A673 (cell line): ENCODE data around the gene ZMAT3. TPM values are rescaled to one million over a fixed set of nuclear protein-coding genes. Genes with fewer than 3 reads are reported as not detected.

Experiments
- BruUV-seq: library from RNA; stranded (reverse); fragments of 400-500 nt; replicated peaks from 2 replicates; lab custom pipeline; 2021; lab: Mats Ljungman, UMichigan
- CTCF ChIA-PET: fragments of 300-600 bp; sonication (Branson Sonifier 250); formaldehyde crosslinking; loops from one replicate; lab custom pipeline; 2022; ENCODE audit warnings: antibody characterized with exemption; lab: Charles Lee
- POLR2A ChIA-PET: fragments of 300-600 bp; sonication (Branson Sonifier 250); formaldehyde crosslinking; loops from one replicate; lab custom pipeline; 2022; ENCODE audit warnings: antibody characterized with exemption; ENCODE audit not compliant: low non-redundant PET; lab: Charles Lee
- DNase-seq: peaks from one replicate; pipeline ENCODE4 v3.0.0-alpha.2; 2015; ENCODE audit warnings: low spot score
- H3K27ac ChIP-seq: fragments of 200-600 bp; sonication (generic); 2 replicates; pipeline ENCODE4 v1.5.1; 2016; ENCODE audit warnings: mixed run types, low read depth, mild to moderate bottlenecking, mixed read lengths, antibody characterized with exemption, low read length; ENCODE audit not compliant: poor library complexity, severe bottlenecking
- H3K27me3 ChIP-seq: fragments of 200-600 bp; sonication (generic); replicated peaks from 2 replicates; pipeline ENCODE4 v1.6.1; 2017; ENCODE audit warnings: mixed run types, low read depth, mild to moderate bottlenecking, mixed read lengths, antibody characterized with exemption, low read length; ENCODE audit not compliant: insufficient read depth, poor library complexity
- H3K36me3 ChIP-seq: fragments of 200-600 bp; sonication (generic); 2 replicates; pipeline ENCODE4 v1.6.1; 2016; ENCODE audit warnings: mixed run types, mild to moderate bottlenecking, mixed read lengths, antibody characterized with exemption, low read length; ENCODE audit not compliant: insufficient read depth, poor library complexity, severe bottlenecking
- H3K4me1 ChIP-seq: fragments of 200-600 bp; sonication (generic); 2 replicates; pipeline ENCODE4 v1.6.1; 2017; ENCODE audit warnings: mixed run types, mild to moderate bottlenecking, mixed read lengths, antibody characterized with exemption, low read length; ENCODE audit not compliant: insufficient read depth, poor library complexity, severe bottlenecking
- H3K4me3 ChIP-seq: fragments of 200-600 bp; sonication (generic); 2 replicates; pipeline ENCODE4 v1.5.1; 2016; ENCODE audit warnings: low read depth, mixed run types, mild to moderate bottlenecking, mixed read lengths, low read length; ENCODE audit not compliant: poor library complexity, severe bottlenecking
- H3K9me3 ChIP-seq: fragments of 200-600 bp; sonication (generic); 2 replicates; pipeline ENCODE4 v1.6.1; 2016; ENCODE audit warnings: mixed run types, low read depth, mild to moderate bottlenecking, mixed read lengths, antibody characterized with exemption, low read length; ENCODE audit not compliant: poor library complexity, severe bottlenecking
- EZH2 ChIP-seq: fragments of 200-600 bp; sonication (generic); IDR thresholded peaks from 2 replicates; pipeline ENCODE4 v1.6.1; 2017; ENCODE audit warnings: borderline replicate concordance, low read depth, mild to moderate bottlenecking, mixed read lengths, antibody characterized with exemption, low read length; ENCODE audit not compliant: poor library complexity, severe bottlenecking
- intact Hi-C: fragments of 100-400 bp; cut with micrococcal nuclease; formaldehyde crosslinking; loops from one replicate; pipeline ENCODE4 v1.10.0; 2022; ENCODE audit not compliant: unreplicated experiment
- total RNA-seq: library from RNA; stranded (reverse); gene quantifications from 2 replicates; pipeline ENCODE4 v1.2.3, GENCODE V29; 2021
- TF ChIP-seq, protein P1 (sequence below): fragments of 300-800, 200-600 bp; sonication (generic); conservative IDR thresholded peaks from 2 replicates; pipeline ENCODE4 v1.5.1; 2017; ENCODE audit warnings: low read depth, mild to moderate bottlenecking, antibody characterized with exemption, low read length, moderate library complexity, mixed read lengths

ZMAT3 gene
- total RNA-seq, 1 experiment from 2014 or later = 8.6 TPM

DNA sequence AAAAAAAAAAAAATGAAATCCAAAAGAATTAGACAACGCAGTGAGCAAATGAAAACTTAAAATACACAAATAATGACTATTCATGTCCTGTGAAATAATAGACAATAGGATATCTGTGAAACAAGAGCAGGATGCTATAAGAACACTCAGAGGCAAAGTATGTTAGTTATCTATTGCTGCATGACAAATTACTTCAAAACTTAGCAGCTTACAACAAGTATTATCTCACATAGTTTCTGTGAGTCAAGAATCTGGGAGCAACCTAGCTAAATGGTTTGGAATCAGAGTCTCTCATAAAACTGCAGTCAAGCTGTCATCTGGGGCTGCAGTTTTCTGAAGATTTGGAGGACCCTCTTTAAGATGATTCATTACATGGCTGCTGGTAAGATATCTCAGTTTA is 36.5 kb upstream of the ZMAT3 start:
- ChIA-PET CTCF (no interaction called here), POLR2A (interaction anchor here (0.6 kb wide), 1 partner anchor 521 kb away, joined by 14 read pairs; no protein-coding TSS in a partner anchor)
- Histone ChIP-seq H3K27ac (no peak overlapping the region), H3K4me3 (no peak overlapping the region), H3K9me3 (no peaks in the 10 kb centered on the region), H3K4me1 (no peaks in the 10 kb centered on the region), H3K36me3 (no peaks in the 10 kb centered on the region), H3K27me3 (no peaks in the 10 kb centered on the region)
- TF ChIP-seq, protein P1, sequence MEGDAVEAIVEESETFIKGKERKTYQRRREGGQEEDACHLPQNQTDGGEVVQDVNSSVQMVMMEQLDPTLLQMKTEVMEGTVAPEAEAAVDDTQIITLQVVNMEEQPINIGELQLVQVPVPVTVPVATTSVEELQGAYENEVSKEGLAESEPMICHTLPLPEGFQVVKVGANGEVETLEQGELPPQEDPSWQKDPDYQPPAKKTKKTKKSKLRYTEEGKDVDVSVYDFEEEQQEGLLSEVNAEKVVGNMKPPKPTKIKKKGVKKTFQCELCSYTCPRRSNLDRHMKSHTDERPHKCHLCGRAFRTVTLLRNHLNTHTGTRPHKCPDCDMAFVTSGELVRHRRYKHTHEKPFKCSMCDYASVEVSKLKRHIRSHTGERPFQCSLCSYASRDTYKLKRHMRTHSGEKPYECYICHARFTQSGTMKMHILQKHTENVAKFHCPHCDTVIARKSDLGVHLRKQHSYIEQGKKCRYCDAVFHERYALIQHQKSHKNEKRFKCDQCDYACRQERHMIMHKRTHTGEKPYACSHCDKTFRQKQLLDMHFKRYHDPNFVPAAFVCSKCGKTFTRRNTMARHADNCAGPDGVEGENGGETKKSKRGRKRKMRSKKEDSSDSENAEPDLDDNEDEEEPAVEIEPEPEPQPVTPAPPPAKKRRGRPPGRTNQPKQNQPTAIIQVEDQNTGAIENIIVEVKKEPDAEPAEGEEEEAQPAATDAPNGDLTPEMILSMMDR = no peak
- TF ChIP-seq EZH2 = no peak
- no TSS peak for BruUV-seq
- intact Hi-C loops = no loop called here
- DNase-seq = no peak

DNA sequence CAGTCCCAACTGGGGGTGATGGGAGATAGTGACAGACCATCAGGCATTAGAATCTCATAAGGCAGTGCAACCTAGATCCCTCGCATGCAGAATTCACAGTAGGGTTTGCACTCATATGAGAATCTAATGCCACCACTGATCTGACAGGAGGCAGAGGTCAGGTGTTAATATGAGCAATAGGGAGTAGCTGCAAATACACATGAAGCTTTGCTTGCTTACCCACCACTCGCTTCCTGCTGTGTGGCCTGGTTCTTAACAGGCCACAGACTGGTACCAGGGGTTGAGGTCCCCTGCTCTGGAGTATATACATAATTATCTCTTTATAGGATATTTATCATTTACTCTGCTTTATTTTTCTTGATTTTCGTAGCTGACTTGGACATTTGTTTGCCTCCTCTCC is 36.0 kb upstream of the ZMAT3 start:
- H3K27me3 ChIP-seq = no peaks in the 10 kb centered on the region
- POLR2A ChIA-PET = interaction anchor here (0.6 kb wide), 1 partner anchor 521 kb away, joined by 14 read pairs; no protein-coding TSS in a partner anchor
- no peaks in the 10 kb centered on the region for H3K9me3 ChIP-seq
- H3K4me1 ChIP-seq = no peaks in the 10 kb centered on the region
- H3K36me3 ChIP-seq = no peaks in the 10 kb centered on the region
- intact Hi-C loops = no loop called here
- DNase-seq = no peak
- TF ChIP-seq EZH2 = no peak
- TF ChIP-seq, protein P1 = no peak
- no peak overlapping the region for H3K4me3 ChIP-seq
- CTCF ChIA-PET = no interaction called here
- H3K27ac ChIP-seq = no peak overlapping the region
- BruUV-seq = no TSS peak

DNA sequence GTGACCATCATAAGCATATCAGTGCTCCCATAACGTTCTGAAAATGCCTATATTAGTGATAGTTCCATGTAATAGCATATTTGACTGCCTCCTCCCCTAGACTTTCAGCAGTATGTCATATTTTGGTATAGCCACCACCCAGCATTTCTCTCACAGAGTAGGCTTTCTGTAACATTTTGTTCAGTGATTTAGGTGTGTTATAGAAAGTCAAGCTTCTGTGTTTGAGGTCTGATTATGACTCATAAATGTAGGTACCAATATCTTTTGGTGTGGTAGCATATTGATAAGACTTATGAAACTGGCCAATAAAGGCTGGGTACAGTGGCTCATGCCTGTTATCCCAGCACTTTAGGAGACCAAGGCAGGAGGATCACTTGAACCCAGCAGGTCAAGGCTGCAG is 34.3 kb upstream of the ZMAT3 start:
- Histone ChIP-seq H3K27ac (no peak overlapping the region), H3K27me3 (no peaks in the 10 kb centered on the region), H3K4me3 (no peak overlapping the region), H3K9me3 (no peaks in the 10 kb centered on the region), H3K4me1 (no peaks in the 10 kb centered on the region), H3K36me3 (no peaks in the 10 kb centered on the region)
- CTCF ChIA-PET = no interaction called here
- POLR2A ChIA-PET = interaction anchor here (0.7 kb wide), 1 partner anchor 13 kb away, joined by 3 read pairs; no protein-coding TSS in a partner anchor
- no peak for DNase-seq
- intact Hi-C loops = loop anchor here (2.0 kb wide), 1 partner anchor 213 kb away; no protein-coding TSS in a partner anchor
- BruUV-seq = no TSS peak
- TF ChIP-seq, protein P1 = no peak
- no peak for TF ChIP-seq EZH2
